HTR-8/SVneo (cell line): ENCODE data around the gene CORO2B.
A peak's percentile ranks its signal among the peaks of the same experiment; 100 is the strongest.

Experiments used
- DNase-seq: peaks from one replicate; pipeline ENCODE4 v3.0.0; 2011; ENCODE audit warnings: low spot score, mixed read lengths; ENCODE audit not compliant: insufficient read length
- FAIRE-seq: peaks from 2 replicates; lab custom pipeline; 2011; peaks lifted over from hg19 to GRCh38; lab: Jason Lieb, UNC

Gene CORO2B

GRCh38 chr15:68553314-68553993 lies 25.3 kb upstream of the CORO2B start:
- no peak for FAIRE-seq
- DNase-seq = no peak

DNA sequence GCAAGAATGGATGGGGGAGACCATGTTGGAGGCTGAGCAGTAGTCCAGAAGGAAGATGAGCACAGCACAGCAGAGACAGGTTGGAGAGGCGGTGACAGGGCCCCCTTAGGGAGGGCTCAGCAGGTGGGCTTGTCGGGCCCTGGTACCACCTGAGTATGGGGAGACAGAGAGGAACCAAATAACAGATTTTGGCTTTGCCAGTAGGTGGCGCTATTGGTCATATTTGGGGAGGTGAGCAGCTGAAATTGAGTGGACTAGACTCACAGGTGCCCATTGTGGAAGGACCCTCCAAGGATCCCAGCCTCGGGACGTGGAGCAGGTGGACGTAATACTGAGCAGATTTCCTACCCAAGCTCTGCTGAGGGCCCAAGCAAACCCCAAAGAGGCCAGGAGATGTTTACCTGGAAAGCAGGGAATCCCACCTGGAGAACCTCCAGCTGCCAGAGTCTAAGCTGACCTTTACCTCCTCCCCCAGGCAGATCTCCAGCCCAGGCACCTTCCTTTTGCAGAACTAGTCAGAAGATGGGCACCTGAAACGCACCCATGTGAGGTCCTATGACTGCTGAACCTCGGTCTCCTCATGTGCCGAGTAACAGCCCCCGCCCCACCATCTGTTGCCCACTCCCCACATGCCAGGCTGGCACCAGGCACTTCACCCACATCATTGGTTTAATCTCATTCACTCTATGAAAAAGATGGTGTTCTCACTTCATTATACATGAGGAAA lies 24.6 kb upstream of the CORO2B start:
- FAIRE-seq = peak; percentile 70
- peak; percentile 76 for DNase-seq

DNA sequence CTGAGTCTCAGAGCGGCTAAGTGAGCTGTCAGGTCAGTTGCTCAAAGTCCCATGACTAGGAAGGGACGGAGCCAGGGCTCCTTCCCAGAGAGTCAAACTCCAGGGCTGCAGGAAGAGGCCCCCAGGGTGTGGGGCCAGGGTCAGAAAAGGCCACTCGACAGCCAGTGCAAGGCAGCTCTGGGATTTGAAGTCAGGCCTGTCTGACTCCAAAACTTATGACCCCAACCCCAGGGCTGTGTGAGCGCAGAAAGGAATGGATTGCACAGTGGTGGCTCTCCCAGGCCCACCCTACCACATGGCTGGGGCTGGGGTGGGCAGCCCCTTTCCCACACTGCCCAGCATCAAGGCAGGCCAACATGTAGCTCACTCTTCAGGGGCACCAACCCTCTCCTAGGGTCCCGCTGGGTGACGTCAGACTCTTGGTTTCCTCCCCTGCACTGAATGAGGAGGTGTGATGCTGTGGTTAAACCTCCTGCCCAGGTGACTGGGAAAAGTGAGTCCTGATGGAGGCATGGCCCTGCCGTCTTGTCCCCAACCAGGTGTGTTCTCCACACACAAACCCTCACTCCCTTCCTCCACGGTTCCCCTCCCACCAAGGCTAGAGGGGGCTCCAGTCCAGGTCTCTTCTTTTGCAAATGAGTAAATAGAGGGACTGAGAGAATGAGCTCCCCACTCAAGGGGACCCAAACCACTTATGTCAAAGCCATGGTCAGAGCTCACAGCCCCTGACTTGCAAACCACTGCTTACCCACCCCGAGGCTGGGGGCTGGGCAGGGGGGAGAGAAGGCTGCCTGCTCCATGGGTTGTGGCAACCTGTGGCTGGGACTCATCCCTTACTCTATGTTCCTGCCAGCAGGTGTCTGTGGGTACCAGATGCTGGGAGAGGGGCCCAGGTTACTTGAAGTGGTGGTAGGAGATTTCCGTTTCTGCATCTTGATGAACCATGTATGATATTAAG lies 23.8 kb upstream of the CORO2B start:
- DNase-seq (no peak), FAIRE-seq (no peak)

DNA sequence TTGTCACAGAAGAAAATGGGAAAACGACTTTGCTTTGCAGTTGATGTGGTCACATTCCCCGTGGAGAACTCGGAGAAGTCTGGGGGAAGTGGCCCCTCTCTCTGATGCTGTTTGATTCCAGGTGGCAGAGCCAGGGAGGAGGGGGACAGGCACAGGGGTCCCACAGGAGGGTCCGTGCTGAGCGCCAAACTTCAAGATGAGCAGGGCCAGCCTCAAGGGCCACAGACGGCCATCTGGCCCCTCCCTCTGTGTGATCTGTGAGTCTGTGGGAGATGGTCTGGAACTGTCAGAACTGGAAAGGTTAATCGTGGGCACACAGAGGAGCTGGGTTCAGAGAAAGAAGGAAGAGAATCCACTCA lies 23.1 kb upstream of the CORO2B start:
- DNase-seq = no peak
- FAIRE-seq = no peak

DNA sequence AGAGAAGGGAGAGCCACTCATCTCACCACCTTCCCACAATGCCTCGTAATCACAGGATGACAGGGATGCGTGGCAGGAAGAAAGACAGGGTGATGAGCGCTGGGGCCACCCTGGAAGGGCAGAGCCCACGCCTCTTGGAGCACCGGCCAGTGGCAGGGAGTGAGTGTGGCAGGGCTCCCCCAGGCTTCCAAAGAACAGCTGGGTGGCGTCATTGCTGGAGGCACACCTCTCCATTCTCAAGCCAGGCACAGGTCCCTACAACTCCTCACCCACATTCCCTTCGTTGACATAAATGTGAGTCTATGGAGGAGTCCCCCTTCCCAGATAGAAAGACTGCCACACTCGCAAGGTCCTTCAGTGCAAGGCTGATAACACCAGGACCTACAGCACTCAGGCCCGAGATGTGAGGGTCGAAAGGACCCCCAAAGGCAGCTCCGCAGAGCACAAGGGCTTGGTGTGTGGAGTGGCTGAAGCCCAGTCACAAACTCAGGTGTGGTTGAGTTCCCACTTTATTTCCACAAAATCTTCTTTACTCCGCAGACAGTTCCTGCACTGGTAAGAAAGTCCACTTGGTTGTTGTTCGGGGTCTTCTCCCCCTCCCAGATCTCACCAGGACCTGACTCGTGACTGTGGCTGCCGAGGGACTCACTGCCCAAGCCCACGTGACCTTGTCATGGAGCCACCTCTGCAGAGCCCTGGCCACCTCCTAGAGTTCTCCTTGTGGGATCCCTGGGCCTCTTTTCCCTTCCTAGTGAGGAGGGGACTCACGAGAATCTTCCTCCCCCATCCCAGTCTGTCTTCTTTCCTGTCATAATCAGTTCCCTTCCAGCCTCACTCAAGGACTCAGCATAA lies 22.4 kb upstream of the CORO2B start:
- DNase-seq (no peak), FAIRE-seq (no peak)

DNA sequence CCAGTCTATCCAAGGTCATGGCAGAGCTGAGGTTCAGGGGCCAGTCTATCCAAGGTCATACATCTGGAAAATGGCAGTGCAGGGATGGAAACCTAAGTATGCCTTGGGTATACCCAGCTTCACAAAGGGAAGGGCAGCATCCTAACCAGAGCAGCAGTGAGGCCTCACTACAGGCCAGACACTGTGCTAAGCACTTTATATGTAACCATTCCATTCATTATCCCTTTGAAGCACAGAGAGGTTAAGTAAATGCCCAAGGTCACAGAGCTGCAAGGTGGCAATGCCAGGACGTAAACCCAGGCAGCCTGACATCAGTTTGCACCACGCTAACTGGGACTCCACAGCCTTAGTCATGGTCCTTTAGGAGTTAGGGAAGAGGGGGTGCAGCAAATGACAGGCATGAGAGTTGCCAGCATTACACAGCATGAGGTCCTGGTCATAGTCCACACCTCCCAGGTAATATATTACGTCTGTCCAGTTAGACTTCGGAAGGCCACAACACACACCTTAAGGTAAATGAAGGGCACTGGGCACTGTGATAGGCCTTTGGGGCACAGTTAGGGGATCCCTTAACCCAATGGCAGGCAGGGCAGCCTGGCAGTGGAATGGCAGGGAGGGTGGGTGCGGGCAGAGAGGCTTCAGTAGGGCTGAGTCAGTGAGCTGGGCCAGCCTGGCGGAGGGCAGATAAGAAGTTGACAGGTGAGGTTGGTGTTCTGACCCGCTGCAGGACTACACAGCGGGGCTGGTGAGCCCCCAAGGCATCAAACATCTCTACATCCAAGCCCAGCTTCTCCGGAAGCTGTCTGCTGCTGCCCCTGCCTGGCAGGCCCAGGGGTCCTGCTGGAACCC lies 21.1 kb upstream of the CORO2B start:
- DNase-seq (no peak), FAIRE-seq (no peak)

DNA sequence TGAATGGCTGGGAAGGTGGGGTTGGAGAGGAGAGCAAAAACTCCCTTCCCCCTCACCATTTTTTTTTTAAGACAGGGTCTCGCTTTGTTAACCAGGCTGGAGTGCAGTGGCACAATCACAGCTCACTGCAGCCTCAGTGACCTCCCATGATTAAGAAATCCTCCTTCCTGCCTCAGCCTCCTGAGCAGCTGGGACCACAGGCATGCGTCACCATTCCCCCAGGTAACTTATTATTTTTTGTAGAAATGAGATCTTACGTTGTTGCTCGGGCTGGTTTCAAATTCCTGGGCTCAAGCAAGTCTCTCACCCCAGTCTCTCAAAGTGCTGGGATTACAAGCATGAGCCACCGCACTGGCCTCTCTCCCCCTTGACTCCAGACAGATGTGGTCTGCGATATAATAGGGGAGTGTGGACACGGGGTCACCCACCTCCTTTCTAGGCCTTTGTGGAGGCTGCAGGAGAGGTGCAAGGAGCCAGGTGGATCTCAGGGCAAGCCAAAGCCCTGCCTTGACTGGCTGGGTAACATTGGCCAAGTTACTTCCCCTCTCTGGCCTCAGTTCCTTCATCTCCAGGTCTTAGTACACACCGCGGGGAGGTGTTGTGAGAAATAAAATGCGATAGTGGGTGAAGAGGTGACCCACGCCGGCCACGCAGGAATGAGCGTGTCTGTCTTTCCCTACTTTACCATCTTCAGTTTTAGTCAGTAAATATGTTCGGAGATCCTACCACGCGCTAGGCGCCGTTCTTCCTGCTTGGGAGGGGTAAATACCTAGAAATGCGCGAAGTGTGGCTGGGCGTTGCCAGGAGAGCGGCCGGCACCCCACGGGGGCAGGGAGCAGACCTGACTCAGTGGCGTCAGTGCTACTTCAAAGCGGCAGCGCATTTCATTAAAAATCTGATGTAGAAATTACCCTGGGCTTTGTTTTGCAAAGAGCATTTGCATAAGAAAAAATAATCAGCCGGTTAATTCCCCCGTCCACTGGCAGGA lies 20.2 kb upstream of the CORO2B start:
- FAIRE-seq (no peak), DNase-seq (no peak)

GRCh38 chr15:68559345-68560310 lies 19.2 kb upstream of the CORO2B start:
- DNase-seq (peak; percentile 86), FAIRE-seq (peak; percentile 92)

- FAIRE-seq (no peak), DNase-seq (no peak)
Observed at GRCh38 chr15:68560501-68561113, 18.2 kb upstream of the CORO2B start.

DNA sequence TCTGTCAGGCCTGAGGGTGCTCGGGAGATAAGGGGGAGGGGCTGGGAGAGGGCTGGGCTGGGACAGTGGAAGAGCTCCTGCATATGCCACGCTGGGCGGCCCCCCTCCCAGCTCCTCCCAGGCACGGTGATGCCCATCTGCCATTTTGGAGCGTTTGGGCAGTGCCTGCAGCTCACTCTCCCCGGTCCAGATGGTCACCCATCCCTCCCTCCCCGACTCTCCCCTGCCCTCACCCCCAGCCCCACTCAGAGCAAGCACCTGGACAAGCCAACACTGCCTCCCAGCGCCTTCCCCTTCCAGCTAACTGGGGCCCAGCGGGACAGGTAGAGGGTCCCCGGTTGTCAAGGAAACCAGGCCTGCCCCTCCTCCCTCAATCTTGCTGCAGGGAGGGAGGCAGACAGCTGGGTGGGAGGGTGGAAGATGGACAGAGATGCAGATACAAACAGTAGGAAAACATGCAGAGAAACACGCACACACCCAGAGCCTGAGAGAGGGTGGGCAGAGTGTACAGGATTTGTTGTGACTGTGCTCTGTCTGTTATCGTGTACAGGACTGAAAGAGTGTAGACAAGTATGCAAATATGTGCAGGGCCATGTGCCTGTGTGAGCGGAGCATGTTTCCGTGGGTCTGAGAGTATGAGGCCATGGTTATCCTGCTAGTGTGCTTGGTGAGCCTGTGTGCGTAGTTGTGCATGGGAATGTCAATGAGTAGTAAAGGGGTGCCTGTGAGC lies 17.5 kb upstream of the CORO2B start:
- DNase-seq (no peak), FAIRE-seq (no peak)

- FAIRE-seq = peak; percentile 94
Observed at GRCh38 chr15:68561901-68562300, 16.9 kb upstream of the CORO2B start.

GRCh38 chr15:68564173-68564572 lies 14.6 kb upstream of the CORO2B start:
- FAIRE-seq (no peak), DNase-seq (no peak)

More at GRCh38 chr15:68561901-68562300, 16.9 kb upstream of the CORO2B start:
- no peak for DNase-seq

DNA sequence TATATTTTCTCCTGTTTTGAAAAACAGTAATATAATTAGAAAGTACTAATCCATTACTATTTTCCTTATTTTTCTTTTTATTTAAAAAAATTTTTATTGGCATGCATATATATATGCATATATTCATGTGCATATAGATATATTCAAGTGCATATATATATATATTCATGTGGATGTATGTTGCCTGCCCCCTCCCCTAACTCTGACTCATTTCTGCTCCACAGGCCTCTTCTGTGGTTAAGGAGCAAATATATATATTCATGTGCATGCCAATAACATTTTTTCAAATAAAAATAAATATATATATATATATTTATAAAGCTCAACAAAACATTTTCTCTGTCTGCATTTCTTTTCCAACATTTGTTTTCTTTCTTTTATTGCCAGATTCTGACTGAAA lies 13.6 kb upstream of the CORO2B start:
- FAIRE-seq (no peak), DNase-seq (no peak)

- no peak for DNase-seq
- no peak for FAIRE-seq
Observed at GRCh38 chr15:68565726-68566125, 13.1 kb upstream of the CORO2B start.

DNA sequence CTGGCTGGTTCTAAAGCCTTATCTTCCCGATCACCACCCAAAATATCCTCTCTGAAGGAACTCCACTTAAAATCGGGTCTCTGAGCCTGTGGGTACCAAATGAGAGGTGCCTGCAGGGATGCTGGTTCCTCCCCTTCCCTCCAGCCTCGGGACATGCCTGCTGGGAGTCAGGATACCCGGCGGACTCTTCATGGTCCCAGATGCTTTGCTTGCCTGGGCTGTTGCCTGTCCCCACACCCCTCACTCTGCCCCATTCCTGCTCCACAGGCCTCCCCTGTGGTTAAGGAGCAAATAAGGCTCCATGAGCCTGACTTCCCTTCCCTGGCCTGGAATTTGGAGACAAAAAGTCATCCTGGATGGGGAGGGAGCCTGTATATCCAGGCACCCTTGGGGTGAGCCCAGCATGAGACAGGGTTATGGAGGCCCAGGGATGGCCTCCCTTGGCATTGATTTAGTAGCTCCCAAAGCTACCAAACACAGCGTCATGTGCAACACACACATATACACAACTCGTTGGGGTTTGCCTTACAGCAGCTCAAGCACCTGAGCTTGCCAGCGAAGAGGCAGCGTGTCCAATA lies 12.3 kb upstream of the CORO2B start:
- FAIRE-seq (no peak), DNase-seq (no peak)
